Spleen (tissue), 11 donors: Measurements from ENCODE around the gene PTHLH. TPM values are rescaled to one million over a fixed set of nuclear protein-coding genes. Genes with fewer than 3 reads are reported as not detected.

Experiments
- DNase-seq: peaks from one replicate; pipeline ENCODE4 v3.0.0-alpha.2; 2020
- H3K27ac ChIP-seq, 8 donors: fragments of 200-600 bp; sonication (generic) in 7 of 8; 1 replicate in 4 of 8; 2 replicates in 4 of 8; pipeline versions ENCODE4 v1.5.0 to v1.8.0; 2016 to 2021; ENCODE audit warnings: inconsistent platforms in 4 of 8, mild to moderate bottlenecking in 4 of 8, moderate library complexity in 1 of 8
- H3K27me3 ChIP-seq, 7 donors: fragments of 200-600 bp; sonication (generic) in 6 of 7; replicated peaks in 1 of 7; 1 replicate in 4 of 7; 2 replicates in 3 of 7; pipeline versions ENCODE4 v1.5.0 to v1.8.0; 2016 to 2021; ENCODE audit warnings: inconsistent platforms in 3 of 7, mild to moderate bottlenecking in 1 of 7
- H3K36me3 ChIP-seq, 6 donors: fragments of 200-600 bp; sonication (generic) in 5 of 6; 1 replicate in 4 of 6; 2 replicates in 2 of 6; pipeline versions ENCODE4 v1.5.0 to v1.8.0; 2016 to 2021; ENCODE audit warnings: inconsistent platforms in 2 of 6
- H3K4me1 ChIP-seq, 6 donors: fragments of 200-600 bp; sonication (generic) in 5 of 6; 1 replicate in 3 of 6; 2 replicates in 3 of 6; pipeline versions ENCODE4 v1.5.0 to v1.8.0; 2016 to 2021; ENCODE audit warnings: inconsistent platforms in 3 of 6
- H3K4me3 ChIP-seq, 8 donors: fragments of 200-600 bp; sonication (generic) in 7 of 8; 1 replicate in 4 of 8; 2 replicates in 4 of 8; pipeline versions ENCODE4 v1.5.0 to v1.8.0; 2016 to 2021; ENCODE audit warnings: inconsistent platforms in 4 of 8, mild to moderate bottlenecking in 4 of 8, moderate library complexity in 2 of 8
- H3K9me3 ChIP-seq, 8 donors: fragments of 200-600 bp; sonication (generic) in 7 of 8; 1 replicate in 4 of 8; 2 replicates in 4 of 8; pipeline versions ENCODE4 v1.5.0 to v1.8.0; 2016 to 2021; ENCODE audit warnings: inconsistent platforms in 4 of 8
- CTCF ChIP-seq, 11 experiments: fragments of 200-600 bp in 7 of 11; fragments of 450-650 bp in 4 of 11; sonication (generic) in 4 of 11; IDR thresholded peaks in 8 of 11; conservative IDR thresholded peaks in 3 of 11; 1 replicate in 7 of 11; 2 replicates in 4 of 11; pipeline versions ENCODE4 v1.4.0 to v1.8.0; 2016 to 2021; ENCODE audit warnings: antibody characterized with exemption in 11 of 11, inconsistent platforms in 4 of 11, mild to moderate bottlenecking in 1 of 11
- POLR2A ChIP-seq, 3 donors: fragments of 450-650 bp; IDR thresholded peaks; one replicate each; pipeline ENCODE4 v1.5.1; 2017; ENCODE audit warnings: antibody characterized with exemption in 3 of 3, mild to moderate bottlenecking in 1 of 3
- POLR2AphosphoS5 ChIP-seq, 3 donors: sonication (generic); formaldehyde crosslinking; IDR thresholded peaks; one replicate each; pipeline ENCODE4 v1.5.1; 2017; ENCODE audit warnings: antibody characterized with exemption in 3 of 3
- WGBS, 5 donors: extraction: QIAGEN DNeasy Blood & Tissue Kit in 3 of 5; methylation state at CpG; one replicate each; pipeline versions ENCODE4 v1.1.5 to v1.1.7; 2013 to 2018; 5-methylcytosine and 5-hydroxymethylcytosine counted together
- intact Hi-C: fragments of 100-400 bp; cut with DNase I; formaldehyde crosslinking; loops from one replicate; pipeline ENCODE4 v1.15.0; 2023; ENCODE audit warnings: low total_unique reads
- polyA plus RNA-seq, 3 donors: library from polyadenylated mRNA; stranded (reverse); fragments of 200-250 nt; gene quantifications; one replicate each; pipeline ENCODE4 v1.2.1, GENCODE V29; 2013
- total RNA-seq, 7 donors: library from RNA; depleted of rRNA in 3 of 7; stranded (reverse); fragments of >200 nt in 3 of 7; fragmentation: NEBNext Ultra II Directional in 4 of 7; extraction: Animal tissue kit (Norgen Biotek cat#: 25700) in 4 of 7; gene quantifications; one replicate each; pipeline versions ENCODE4 v1.1.0 to v1.2.1, GENCODE V29; 2016 to 2021
- donor health status: healthy with polysubstance abuse.
- donor health status: DM: no; HTN: no; CAD: no; lungs with moderate emphysema.
- donor health status: DM: no; HTN: no; CAD: no.
- donor health status: Bipolar disorder and iron deficiency.
- donor health status: healthy.
- donor health status: DM: no; HTN: no; CAD: no.
- donor health status: DM: yes; HTN: yes; CAD: no.

Gene PTHLH
- total and polyA plus RNA-seq, 10 donors = 0.30 to 3.2 (median 1.8) TPM; not detected in 1

GRCh38 chr12:28015165-28015564 lies 42.6 kb upstream of the PTHLH start:
- WGBS, 5 donors = 82 to 95% (median 84%) methylated on average over 1 of the region's 1 CpG
- intact Hi-C loops = no loop called here
- H3K27me3 ChIP-seq = no peaks in the 10 kb centered on the region

GRCh38 chr12:28014196-28014595 lies 41.7 kb upstream of the PTHLH start:
- Histone ChIP-seq H3K4me3 (no peak overlapping the region), H3K27ac (no peak overlapping the region), H3K36me3 (no peaks in the 10 kb centered on the region), H3K9me3 (no peaks in the 10 kb centered on the region), H3K27me3 (no peaks in the 10 kb centered on the region), H3K4me1 (no peaks in the 10 kb centered on the region)
- no peak for DNase-seq
- TF ChIP-seq POLR2A (IDR thresholded peaks at IDR 0.05) (no peak), POLR2AphosphoS5 (IDR thresholded peaks at IDR 0.05) (no peak), CTCF (IDR thresholded peaks at IDR 0.05 in 8 of 11, conservative IDR thresholded peaks at IDR 0.05 in 3 of 11) (no peak)
- WGBS, 5 donors = 86 to 94% (median 90%) methylated on average over 1 of the region's 1 CpG
- intact Hi-C loops = no loop called here

More at GRCh38 chr12:28015165-28015564, 42.6 kb upstream of the PTHLH start:
- Histone ChIP-seq H3K4me3 (no peak overlapping the region), H3K27ac (no peak overlapping the region), H3K9me3 (no peaks in the 10 kb centered on the region), H3K36me3 (no peaks in the 10 kb centered on the region), H3K4me1 (no peaks in the 10 kb centered on the region)
- no peak for DNase-seq
- TF ChIP-seq POLR2AphosphoS5 (IDR thresholded peaks at IDR 0.05) (no peak), POLR2A (IDR thresholded peaks at IDR 0.05) (no peak), CTCF (IDR thresholded peaks at IDR 0.05 in 8 of 11, conservative IDR thresholded peaks at IDR 0.05 in 3 of 11) (no peak)

GRCh38 chr12:28012333-28012918 lies 39.9 kb upstream of the PTHLH start:
- Histone ChIP-seq H3K9me3 (no peaks in the 10 kb centered on the region), H3K36me3 (no peaks in the 10 kb centered on the region), H3K4me3 (no peak overlapping the region), H3K4me1 (no peaks in the 10 kb centered on the region), H3K27ac (no peak overlapping the region), H3K27me3 (no peaks in the 10 kb centered on the region)
- TF ChIP-seq CTCF (IDR thresholded peaks at IDR 0.05 in 8 of 11, conservative IDR thresholded peaks at IDR 0.05 in 3 of 11) (no peak), POLR2AphosphoS5 (IDR thresholded peaks at IDR 0.05) (no peak), POLR2A (IDR thresholded peaks at IDR 0.05) (no peak)
- DNase-seq = no peak
- 75 to 91% (median 86%) methylated on average over 5 of the region's 5 CpGs for WGBS, 5 donors
- intact Hi-C loops = no loop called here

GRCh38 chr12:28010036-28010435 lies 37.5 kb upstream of the PTHLH start:
- 71 to 87% (median 81%) methylated on average over 2 of the region's 2 CpGs for WGBS, 5 donors
- intact Hi-C loops = no loop called here
- Histone ChIP-seq H3K27ac (no peak overlapping the region), H3K36me3 (no peaks in the 10 kb centered on the region), H3K27me3 (no peaks in the 10 kb centered on the region), H3K4me1 (no peaks in the 10 kb centered on the region), H3K4me3 (no peak overlapping the region), H3K9me3 (no peaks in the 10 kb centered on the region)
- DNase-seq = no peak
- TF ChIP-seq CTCF (IDR thresholded peaks at IDR 0.05 in 8 of 11, conservative IDR thresholded peaks at IDR 0.05 in 3 of 11) (no peak), POLR2AphosphoS5 (IDR thresholded peaks at IDR 0.05) (no peak), POLR2A (IDR thresholded peaks at IDR 0.05) (no peak)
